Measurements from ENCODE around the gene ZNRF1.

ZNRF1 gene

DNA sequence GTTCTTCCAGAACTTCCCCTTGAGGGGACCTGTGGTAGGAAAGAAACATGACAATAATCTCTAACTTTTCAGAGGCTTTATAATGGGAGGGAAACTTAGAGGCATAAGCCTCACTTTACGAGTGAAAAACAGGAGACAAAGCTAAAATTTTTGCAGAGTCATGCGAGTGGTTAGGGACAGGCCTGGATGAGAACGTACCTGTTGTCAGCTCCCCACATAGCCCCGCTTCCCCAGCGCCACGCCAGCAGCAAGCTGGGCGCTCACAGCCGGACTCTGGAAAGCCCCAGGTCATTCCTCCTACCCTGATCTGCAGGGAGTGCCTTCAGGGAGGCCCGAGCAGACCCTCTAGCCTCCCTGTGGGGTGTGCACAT is 64.1 kb downstream of the ZNRF1 start:
- DNase-seq, result no peak

DNA sequence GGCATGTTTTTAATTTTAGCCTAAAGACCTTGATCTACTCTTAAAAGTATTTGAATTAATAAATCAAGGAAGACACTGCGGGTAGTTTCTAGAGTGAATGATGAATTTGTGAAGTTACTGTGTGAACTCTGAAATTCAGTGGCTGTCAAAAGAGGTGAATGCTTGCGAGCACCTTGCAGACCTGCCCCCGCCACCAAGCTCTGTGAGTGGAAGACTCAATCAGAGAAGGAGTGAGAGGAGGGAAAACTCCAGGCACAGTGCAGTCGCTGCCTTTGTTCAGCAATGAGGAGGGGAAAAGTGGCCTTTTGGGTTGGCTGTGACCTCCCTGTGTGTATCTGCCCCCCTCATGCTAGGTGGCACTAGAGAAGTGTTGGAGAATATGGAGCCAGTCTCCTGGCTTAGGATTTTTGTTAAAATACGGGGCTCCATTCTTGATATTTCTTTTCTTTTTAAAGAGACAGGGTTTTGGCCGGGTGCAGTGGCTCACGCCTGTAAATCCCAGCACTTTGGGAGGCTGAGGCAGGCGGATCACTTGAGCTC is 64.8 kb downstream of the ZNRF1 start:
- DNase-seq, result no peak

DNA sequence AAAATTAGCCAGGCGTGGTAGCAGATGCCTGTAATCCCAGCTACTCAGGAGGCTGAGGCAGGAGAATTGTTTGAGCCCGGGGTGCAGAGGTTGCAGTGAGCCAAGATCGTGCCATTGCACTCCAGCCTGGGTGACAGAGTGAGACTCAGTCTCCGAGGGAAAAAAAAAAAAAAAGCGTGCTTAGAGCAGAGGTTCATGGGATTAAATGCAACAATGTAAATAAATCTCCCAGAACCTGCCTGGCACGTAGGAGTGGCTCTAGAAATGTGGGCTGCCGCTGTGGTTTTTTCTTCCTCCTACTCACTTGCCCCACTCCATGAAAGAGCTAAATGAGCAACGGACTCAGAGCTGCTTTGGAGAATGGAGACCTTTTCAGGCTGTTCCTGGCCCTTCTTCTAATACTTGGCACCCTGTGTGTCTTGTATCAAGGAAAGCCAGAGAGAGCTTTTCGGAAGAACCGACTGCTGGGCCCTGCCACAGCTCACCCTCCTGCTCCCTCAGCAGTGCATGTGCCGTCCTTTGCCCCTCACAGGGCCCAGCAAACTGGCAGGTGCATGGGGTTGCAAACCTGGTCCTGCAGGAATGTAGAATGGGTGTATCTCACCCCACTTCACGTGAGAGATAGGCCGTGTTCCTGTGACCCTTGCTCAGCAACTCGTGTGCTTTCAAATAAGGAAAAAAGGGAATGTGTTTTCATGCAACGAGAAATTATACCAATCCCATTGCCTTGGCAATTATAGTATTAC is 65.8 kb downstream of the ZNRF1 start:
- DNase-seq, result no peak

DNA sequence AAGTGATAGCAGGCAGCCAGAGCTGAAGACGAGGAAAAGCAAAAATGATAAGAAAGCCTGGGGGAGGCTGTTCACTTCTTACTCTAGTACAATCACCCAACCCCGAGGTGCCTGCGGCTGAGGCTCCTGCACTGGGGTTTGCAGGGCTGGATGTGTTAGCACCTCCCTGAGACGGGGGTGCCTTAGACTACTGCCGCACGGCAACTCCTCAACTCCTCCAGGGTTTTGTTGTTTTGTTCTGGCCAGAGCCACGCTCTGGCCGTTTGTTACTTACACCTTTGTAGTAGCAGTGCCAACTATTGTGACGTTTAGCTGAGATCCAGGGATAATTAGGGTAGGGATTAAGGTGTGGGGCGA is 66.3 kb downstream of the ZNRF1 start:
- no peak for DNase-seq

DNA sequence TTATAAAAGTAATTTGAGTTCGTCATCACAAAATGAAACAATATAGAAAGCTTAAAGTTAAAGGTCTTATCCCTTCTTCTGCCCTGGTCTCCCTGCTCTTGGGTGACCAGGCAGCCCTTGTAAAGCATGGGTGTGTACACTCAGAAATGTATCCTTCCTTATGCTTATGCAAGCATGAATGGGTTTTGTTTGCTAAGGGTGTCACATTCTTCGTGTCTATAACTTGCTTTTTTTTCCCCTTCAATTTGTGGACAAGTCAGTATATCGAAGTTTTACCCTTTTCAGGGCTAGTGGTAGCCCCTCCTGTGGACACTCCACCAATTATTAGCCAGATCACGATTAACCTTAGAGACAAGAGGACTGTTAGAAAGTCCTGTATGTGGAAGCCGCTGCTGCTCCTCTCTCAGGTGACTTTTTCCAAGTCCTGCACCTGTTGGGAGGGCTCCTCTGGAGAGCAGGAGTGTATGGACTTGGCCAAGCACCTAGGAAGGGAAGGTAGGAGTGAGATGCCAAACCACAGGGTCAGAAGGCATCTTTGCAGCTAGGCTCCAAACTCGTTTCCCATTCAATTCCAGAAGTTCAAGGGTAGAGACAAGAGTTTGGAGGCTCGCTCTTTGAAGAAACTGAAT is 66.8 kb downstream of the ZNRF1 start:
- DNase-seq, result peak; percentile 3

DNA sequence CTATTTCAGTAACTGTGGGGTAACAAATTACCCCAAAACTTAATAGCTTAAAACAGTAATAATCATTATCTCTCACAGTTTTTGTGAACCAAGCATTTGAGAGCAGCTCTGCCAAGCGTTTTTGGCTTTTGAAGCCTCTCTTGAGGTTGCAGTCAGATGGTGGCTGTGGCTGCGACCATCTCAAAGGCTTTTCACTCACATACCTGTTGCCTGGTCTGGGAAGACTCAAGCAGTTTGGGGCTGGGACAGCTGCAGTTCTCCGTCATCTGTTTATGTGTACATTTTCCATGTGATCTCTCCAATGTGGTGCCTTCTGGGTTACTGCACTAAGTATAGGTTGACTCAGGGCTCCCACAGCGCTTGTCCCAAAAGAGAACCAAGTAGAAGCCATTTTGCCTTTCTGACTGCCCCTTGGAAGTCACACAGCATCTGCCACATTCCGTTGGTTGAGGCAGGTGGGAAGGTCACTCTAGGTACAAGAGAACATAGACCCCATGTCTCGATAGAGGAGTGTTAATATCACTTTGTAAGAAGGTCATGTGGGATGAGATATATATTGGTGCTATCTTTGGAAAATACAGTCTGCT is 68.1 kb downstream of the ZNRF1 start:
- no peak for DNase-seq

DNA sequence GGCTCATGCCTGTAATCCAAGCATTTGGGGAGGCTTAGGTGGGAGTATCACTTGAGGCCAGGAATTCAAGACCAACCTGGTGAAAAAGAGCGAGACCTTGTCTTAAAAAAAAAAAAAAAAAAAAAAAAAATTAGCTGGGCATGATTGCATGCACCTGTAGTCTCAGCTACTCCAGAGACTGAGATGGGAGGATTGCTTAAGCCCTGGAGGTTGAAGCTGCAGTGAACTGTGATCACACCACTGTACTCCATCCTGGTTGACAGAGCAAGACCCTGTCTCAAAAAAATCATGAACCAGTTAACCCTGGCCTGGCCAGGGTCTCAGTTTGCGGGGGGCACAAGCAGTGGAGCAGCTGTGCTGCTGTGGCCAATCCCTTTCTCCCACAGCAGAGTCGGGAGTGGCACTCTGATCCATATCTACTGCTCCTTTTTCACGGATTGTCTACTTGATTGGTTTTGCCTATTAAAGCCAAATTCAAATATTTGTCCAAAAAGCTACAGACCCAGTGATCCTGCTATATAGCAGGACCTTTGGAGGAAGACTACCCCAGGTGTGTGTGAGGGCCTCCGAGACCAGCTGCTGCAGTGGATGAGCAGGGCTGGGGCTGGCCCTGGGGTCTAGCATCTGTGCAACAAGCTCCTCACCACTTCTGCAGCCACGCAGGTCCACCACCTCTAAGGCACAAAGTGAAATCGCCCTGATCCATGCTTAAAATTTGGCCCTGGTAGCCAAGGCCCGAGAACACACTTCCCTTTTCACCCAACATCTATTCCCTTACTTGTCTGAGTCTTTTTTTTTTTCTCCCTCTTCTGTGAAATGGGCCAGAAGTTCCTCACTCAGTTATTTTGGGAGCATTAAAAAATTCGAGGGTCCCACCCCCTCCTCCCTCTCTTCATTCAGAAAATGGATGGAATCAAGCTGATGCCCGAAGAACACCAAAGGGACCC is 69.5 kb downstream of the ZNRF1 start:
- DNase-seq, result no peak

DNA sequence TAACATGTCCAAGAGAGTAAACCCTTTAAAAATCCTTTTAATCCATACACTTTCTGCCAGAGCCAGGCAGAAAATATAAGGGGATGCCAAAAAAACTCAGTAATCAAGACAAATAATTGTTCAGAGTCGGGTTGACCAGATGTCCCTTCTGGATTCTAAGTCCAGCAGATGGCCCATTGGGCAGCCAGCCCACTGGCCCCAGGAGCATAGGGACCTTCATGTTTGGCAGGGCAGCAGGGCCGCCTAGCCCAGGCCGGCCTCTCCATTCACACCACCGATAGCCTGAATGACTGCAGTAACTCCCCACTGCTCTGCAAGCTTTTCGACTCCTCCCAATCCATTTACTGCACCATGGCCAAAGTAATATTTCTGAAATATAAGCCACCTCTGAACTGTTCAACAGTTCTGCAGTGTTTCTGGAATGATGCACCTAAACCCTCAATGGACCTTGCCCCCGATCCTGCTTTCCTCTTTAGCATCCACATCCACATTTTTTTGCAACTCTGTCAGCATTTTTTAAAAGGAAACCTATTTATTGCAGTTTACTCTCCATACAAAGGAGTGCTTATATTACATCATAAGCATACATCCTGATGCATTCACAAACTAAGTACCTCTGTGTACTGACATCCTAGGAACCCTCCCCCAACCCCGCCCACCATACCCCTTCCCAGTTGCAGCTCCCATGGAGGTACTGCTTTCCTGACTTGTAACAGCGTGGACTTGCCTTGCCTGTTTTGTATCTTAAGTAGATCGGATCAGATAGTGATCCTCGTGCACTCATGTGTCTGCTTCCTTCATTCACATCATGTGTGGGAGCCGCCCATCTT is 71.4 kb downstream of the ZNRF1 start:
- DNase-seq, result peak; percentile 18

DNA sequence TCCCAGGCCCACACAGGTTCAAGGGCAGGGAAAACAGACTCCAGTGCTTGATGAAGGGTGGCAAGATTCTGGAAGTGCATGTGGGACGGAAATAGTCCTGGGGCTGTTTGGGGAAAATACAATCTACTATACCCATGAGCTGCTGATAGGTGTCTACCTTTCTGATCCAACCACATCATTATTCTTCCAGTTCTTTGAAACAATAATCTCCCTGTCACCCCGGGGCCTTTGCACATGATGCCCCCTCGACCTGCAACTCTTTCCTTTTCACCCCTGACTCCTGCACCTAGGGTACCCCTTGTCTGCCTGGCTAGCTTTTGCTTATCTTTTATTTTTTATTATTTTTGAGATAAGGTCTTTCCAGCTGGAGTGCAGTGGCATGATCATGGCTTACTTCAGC is 72.8 kb downstream of the ZNRF1 start:
- DNase-seq, result no peak

DNA sequence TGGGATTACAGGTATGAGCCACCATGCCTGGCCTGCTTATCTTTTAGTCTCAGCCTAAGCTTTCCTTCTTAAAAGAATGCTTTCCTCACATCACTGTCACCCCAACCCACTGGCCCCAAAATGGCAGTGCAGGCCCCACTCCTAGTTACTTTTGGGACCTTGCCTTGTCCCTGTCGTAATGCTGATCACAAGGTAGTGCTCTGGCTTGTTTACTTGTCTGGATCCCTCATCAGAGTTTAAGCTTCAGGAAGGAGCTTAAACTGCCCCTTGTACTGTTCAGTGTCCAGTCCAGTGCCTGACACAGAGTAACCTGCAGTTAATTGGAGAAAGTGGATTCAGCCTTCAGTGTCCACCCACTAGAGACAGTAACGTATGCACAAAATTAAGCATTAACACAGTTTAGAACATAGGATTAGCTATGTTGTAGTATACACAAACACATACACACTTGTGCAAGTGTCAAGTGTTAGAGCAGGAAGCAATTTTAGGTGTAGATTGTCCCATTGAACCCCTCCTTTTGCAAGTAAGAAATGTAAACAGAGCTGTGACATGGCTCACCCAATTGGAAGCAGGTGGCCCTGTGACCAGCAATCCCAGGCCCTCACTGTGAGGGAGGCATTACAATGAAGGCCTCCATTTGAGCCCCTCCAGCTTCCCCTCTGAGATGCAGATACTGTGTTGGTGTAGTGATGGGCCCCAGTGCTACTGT is 73.6 kb downstream of the ZNRF1 start:
- no peak for DNase-seq

DNA sequence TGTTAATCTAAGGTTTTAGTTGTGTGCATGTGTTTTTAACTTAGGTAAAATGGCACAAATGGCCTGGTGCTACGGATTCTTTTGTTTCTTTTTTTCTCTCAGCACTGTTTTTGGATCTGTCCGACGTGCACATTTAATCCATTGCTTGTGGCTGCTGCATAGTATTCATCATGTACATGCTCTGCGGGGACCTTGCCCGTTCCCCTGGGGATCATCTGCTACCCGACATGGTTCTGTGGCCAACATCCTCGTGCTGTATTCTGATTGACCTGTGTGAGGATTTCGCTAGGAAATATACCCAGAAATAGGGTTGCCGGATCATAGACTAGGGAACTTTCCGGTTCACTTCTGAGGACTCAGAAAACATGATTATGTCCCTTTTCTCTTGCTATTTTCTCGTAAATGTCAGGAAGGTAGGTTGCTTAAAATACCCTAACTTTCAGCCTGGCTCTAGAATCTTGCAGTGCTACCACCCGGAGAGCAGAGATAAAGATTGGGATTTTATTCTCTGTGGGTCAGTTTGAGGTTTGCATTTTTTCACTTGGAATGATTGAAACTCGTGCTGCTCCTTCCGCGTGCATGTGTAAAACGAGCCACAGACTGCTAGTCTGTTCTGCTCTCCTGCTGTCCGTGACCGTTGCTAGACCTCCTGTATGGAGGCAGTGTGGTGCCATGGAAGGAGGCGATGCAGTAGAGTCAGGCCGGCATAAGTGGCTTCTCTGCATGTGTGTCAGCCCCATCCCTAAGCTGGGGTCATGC is 74.9 kb downstream of the ZNRF1 start:
- peak; percentile 3 for DNase-seq

DNA sequence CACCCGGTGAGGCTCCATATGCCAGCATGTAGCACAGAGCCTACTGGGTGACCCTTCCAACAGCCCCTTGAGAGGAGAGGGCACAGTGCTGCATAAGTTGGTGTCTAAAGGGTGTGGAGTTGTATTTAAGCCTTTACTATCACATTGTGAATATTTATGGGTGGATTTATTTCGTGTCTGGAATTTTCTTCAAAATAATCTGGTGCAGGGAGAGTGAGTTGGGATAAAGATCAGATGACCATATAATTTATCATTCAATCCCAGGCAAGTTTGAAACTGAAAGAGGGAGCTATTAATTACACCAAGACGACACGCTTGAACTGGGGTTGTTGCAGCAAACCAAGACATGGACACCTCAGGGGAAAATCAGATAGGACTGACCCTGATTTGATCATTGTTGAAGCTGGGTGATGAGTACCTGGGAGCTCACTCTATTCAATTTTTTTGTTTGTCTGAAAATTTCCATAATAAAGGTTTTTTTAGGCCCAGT is 75.5 kb downstream of the ZNRF1 start:
- no peak for DNase-seq

DNA sequence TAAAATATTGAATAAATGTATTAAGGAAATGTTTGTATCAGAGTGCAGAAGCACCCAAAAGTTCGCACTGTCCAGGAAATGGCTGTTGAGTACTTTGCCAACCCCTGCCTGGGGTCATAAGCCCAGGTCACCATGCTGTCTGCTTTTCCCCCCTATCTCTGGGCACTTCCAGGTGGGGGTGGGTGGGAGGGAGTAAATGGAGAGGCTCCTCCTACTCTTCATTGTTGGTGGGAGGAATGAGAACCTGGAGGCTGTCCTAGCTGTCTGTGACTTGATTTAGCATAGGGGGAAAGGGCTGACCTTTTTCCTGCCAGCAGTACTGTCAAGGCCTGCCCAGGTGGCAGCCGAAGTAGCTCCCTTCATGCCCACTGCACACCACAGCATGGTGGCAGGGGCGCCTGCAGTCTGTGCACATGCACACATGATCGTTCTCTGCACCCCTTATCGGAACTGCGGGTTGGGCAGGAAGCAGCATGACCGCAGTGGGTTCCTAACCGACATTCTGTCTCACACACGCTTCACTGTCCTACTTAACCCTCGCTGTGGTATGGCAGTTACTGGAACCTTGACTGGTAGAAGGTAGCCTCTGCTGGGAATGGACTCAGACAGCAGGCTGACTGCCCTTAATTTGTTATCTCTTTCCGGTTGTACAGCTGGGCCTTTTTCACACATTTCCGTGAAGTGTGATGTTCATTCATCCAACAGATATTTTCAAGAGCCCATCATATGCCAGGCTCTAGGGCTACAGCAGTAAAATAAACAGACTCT is 76.3 kb downstream of the ZNRF1 start:
- DNase-seq, result no peak

DNA sequence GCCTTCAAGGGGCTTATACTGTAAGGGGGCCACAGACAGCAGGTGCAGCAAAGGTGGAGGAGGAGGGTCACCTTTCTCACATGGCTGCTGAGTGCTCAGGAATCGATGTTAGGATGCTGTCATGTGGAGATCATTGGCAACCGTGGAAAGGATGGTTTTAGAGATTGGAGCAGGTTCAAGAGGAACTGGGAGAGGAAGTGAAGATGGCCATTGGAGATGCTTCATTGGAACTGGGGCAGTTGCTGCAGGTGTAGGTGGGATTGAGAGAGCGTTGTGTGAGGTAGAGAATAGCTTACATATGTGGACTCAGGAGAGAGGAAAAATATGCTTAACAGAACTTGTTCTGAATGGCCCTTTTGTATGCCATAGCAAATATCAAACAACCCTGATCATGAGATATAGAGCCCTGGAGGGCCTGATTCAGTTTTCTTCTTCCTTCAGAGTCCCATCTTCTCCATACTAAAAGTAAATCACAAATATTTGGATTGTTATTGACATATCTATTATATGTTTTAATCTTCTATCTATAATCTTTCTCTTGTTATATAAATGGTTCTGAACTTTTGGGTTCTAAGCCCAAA is 77.0 kb downstream of the ZNRF1 start:
- no peak for DNase-seq

DNA sequence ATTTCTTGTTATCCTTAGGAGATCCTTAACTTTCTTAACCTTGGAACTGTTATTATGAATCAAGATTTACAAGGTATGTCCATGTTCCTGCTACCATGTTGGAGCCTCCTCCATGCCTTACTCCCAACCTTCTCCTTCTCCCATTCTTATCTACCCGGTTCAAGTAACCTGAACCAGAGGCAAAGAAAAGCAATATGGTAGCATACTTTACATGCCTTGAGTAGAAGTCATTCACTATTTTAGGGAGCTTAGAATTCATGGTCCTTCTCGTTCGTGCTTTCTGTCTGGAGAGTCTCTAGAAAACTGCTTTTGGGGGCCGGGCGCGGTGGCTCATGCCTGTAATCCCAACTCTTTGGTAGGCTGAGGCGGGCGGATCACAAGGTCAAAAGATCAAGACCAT is 80.1 kb downstream of the ZNRF1 start:
- DNase-seq, result no peak

DNA sequence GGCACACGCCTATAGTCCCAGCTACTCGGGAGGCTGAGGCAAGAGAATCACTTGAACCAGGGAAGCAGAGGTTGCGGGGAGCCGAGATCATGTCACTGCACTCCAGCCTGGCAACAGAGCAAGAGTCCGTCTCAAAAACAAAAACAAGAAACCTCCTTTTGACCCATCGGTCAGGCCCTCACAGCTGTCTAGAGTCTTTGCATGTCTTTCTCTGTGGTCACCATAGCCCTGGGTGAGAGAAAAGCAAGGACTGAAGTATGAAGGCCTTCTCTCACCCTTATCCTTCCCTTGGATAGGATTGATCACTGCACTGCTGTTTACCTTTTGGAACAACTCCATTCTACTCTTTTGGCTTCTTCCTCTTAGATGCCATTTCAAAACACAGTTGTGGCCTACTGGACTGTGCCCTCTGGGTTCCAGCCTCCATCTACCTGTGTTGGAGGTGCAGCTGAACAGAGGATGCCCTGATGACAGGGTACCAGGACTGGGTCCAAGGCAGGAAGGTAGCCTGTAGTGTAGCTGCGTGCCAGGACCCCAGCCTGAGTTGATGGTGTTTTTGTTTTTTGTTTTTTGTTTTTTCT is 80.6 kb downstream of the ZNRF1 start:
- DNase-seq, result no peak

DNA sequence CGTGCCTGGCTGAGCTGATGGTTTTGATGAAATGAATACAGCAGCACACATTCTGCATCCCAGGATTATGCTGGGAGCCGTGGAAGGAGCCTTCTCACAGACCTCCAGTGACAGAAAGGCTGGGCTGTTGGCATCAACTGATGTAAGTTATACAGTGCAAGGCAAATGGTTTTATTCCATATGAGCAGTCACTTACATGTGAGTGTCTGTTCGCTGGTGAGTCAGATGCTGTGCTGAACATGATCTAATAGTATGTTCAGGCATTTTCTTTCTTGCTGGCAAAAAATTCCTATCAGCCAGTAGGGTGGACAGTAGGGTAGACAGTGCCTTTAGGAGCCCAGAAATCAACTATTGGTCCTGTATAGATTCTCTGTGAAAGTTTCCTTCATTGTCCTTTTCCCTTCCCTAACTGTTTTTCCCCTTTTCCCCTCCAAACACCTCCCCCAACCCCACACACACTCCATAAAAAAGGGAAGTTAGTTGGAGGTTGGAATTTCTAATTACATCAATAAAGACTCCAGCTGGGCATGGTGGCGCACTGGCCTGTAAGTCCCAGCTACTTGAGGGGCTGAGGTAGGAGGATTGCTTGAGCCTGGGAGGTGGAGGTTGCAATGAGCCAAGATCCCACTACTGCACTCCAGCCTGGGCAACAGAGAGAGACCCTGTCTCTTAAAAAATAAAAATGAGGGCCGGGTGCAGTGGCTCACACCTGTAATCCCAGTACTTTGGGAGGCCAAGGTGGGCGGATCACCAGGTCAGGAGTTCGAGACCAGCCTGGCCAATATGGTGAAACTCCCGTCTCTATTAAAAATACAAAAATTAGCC is 81.6 kb downstream of the ZNRF1 start:
- DNase-seq, result no peak
